Fibroblast of upper back skin (primary cell): ENCODE results near the gene PWP1.

Source experiments
- DNase-seq: peaks from one replicate; pipeline ENCODE4 v3.0.0-alpha.2; 2013

The PWP1 gene

GRCh38 chr12:107685360-107686248, at the start of gene PWP1:
TSS of gene PWP1 (plus strand) at chr12:107685799. CDS start at chr12:107685900, 101 bp downstream.
- DNase-seq, result peak; percentile 95

- no peak for DNase-seq
Observed at GRCh38 chr12:107641154-107641553, 44.4 kb upstream of the PWP1 start.

GRCh38 chr12:107642240-107642639, 43.4 kb upstream of the PWP1 start:
- DNase-seq, result no peak

GRCh38 chr12:107645630-107646333, 39.8 kb upstream of the PWP1 start:
- peak; percentile 22 for DNase-seq

- no peak for DNase-seq
Observed at GRCh38 chr12:107646436-107646835, 39.2 kb upstream of the PWP1 start.

GRCh38 chr12:107649661-107650061, 35.9 kb upstream of the PWP1 start:
- no peak for DNase-seq

GRCh38 chr12:107650977-107651376, 34.6 kb upstream of the PWP1 start:
- DNase-seq, result no peak

- DNase-seq, result no peak
Observed at GRCh38 chr12:107651571-107652449, 33.8 kb upstream of the PWP1 start.

- DNase-seq, result no peak
Observed at GRCh38 chr12:107653519-107653918, 32.1 kb upstream of the PWP1 start.

- no peak for DNase-seq
Observed at GRCh38 chr12:107654873-107655272, 30.7 kb upstream of the PWP1 start.

- DNase-seq, result peak; percentile 23
Observed at GRCh38 chr12:107655281-107656065, 30.1 kb upstream of the PWP1 start.

GRCh38 chr12:107656302-107656701, 29.3 kb upstream of the PWP1 start:
- no peak for DNase-seq

- no peak for DNase-seq
Observed at GRCh38 chr12:107657133-107657532, 28.5 kb upstream of the PWP1 start.

GRCh38 chr12:107657621-107658020, 28.0 kb upstream of the PWP1 start:
- no peak for DNase-seq

GRCh38 chr12:107660235-107660634, 25.4 kb upstream of the PWP1 start:
- DNase-seq, result no peak

GRCh38 chr12:107660861-107661415, 24.7 kb upstream of the PWP1 start:
- DNase-seq, result no peak

- no peak for DNase-seq
Observed at GRCh38 chr12:107661830-107662229, 23.8 kb upstream of the PWP1 start.

GRCh38 chr12:107662484-107662883, 23.1 kb upstream of the PWP1 start:
- no peak for DNase-seq

GRCh38 chr12:107663277-107663676, 22.3 kb upstream of the PWP1 start:
- DNase-seq, result no peak

GRCh38 chr12:107666009-107666408, 19.6 kb upstream of the PWP1 start:
- no peak for DNase-seq

- DNase-seq, result no peak
Observed at GRCh38 chr12:107667464-107667863, 18.1 kb upstream of the PWP1 start.
